ENCODE data around the gene FAM180A.

GRCh38 chr7:135756191-135756590 lies 7.6 kb upstream of the FAM180A start:
- TF ChIP-seq CTCF (IDR thresholded peaks at IDR 0.05; ENCODE audit: poor library complexity, severe bottlenecking) (no peak), TAF1 (IDR thresholded peaks at IDR 0.05; ENCODE audit: low read depth) (no peak), EP300 (conservative IDR thresholded peaks at IDR 0.05; ENCODE audit: poor library complexity, severe bottlenecking) (no peak), REST (IDR thresholded peaks at IDR 0.05; ENCODE audit: borderline replicate concordance) (no peak)
